Activated CD4-positive, alpha-beta T cell treated with anti-CD3 and anti-CD28 coated beads, Interleukin-2, amount 10 ng/mL, durations not matched to agents 24 days and 14 days (primary cell): ENCODE data around the gene ZDHHC23. TPM values are rescaled to one million over a fixed set of nuclear protein-coding genes. Genes with fewer than 3 reads are reported as not detected.
A peak's percentile ranks its signal among the peaks of the same experiment; 100 is the strongest.

Experiments
- DNase-seq: peaks from one replicate; pipeline ENCODE4 v3.0.0; 2022
- H3K27ac Mint-ChIP-seq: one replicate; pipeline ENCODE4 v1.8.0; 2022; ENCODE audit warnings: mild to moderate bottlenecking, mixed read lengths
- H3K27me3 Mint-ChIP-seq: one replicate; pipeline ENCODE4 v1.8.0; 2022; ENCODE audit warnings: mixed read lengths
- H3K36me3 Mint-ChIP-seq: one replicate; pipeline ENCODE4 v1.8.0; 2022; ENCODE audit warnings: low read depth, mild to moderate bottlenecking, mixed read lengths
- H3K4me1 Mint-ChIP-seq: one replicate; pipeline ENCODE4 v1.8.0; 2021; ENCODE audit warnings: mixed read lengths
- H3K4me3 Mint-ChIP-seq: one replicate; pipeline ENCODE4 v1.8.0; 2022; ENCODE audit warnings: mild to moderate bottlenecking, moderate library complexity, mixed read lengths
- H3K9me3 Mint-ChIP-seq: one replicate; pipeline ENCODE4 v1.8.0; 2021; ENCODE audit warnings: mixed read lengths
- intact Hi-C: fragments of 100-400 bp; cut with micrococcal nuclease; formaldehyde crosslinking; loops from one replicate; pipeline ENCODE4 v1.15.1; 2023
- total RNA-seq: library from RNA; stranded (reverse); gene quantifications from 2 replicates; pipeline ENCODE4 v1.2.3, GENCODE V29; 2022

ZDHHC23 gene
- total RNA-seq, 1 donor from 2014 or later, result 1.9 TPM

GRCh38 chr3:113954091-113954685, 6.4 kb downstream of the ZDHHC23 start:
- Mint-ChIP-seq H3K9me3 (no peaks in the 10 kb centered on the region), H3K4me3 (no peak overlapping the region), H3K27me3 (peaks cover 19% of the 10 kb centered on the region), H3K36me3 (no peaks in the 10 kb centered on the region), H3K27ac (no peak overlapping the region), H3K4me1 (peaks cover 9% of the 10 kb centered on the region)
- DNase-seq, result no peak
- intact Hi-C loops, result no loop called here

GRCh38 chr3:113963879-113964278, 16.1 kb downstream of the ZDHHC23 start:
- H3K4me1 Mint-ChIP-seq, result no peaks in the 10 kb centered on the region
- no peaks in the 10 kb centered on the region for H3K9me3 Mint-ChIP-seq
- H3K27me3 Mint-ChIP-seq, result no peaks in the 10 kb centered on the region
- no peak overlapping the region for H3K27ac Mint-ChIP-seq
- no peaks in the 10 kb centered on the region for H3K36me3 Mint-ChIP-seq
- intact Hi-C loops, result no loop called here
- DNase-seq, result no peak
- no peak overlapping the region for H3K4me3 Mint-ChIP-seq

DNA sequence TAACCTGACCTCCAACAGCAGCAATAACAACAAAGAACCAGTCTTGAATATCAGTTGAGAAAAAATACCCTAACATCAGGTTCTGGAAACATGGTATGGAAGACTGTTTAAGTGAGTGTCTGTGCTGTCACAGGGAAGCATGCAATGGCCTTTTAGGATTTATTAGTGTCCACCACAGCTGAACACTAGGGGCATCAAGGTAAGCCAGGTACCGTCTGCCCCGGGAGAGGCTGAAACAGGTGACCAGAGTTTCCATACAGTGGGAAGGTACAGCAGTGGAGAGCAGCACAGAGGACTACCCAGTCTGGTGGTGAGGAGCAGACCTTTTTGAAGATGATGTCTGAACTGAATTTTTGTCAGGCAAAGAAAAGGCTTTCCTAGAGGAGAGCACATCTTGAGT, 18.4 kb downstream of the ZDHHC23 start:
- Mint-ChIP-seq H3K4me1 (no peaks in the 10 kb centered on the region), H3K27me3 (peaks cover 2% of the 10 kb centered on the region), H3K27ac (no peak overlapping the region), H3K4me3 (no peak overlapping the region), H3K9me3 (no peaks in the 10 kb centered on the region), H3K36me3 (no peaks in the 10 kb centered on the region)
- DNase-seq, result no peak
- intact Hi-C loops, result no loop called here

DNA sequence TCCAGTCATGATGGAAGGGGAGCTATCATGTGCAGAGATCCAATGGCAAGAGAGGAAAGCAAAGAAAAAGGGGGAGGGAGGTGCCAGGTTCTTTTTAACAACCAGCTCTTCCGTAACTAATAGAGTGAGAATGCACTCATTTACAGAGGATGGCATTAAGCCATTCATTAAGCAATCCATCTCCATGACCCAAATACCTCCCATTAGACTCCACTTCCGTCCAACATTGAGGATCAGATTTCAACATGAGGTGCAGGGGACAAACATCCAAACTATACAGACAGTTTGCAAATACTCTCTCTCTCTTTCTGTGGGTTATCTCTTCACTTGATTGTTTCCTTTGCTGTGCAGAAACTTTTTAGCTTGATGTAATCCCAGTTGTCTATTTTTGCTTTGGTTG, 21.2 kb downstream of the ZDHHC23 start:
- intact Hi-C loops, result no loop called here
- no peak overlapping the region for H3K4me3 Mint-ChIP-seq
- peaks cover 2% of the 10 kb centered on the region for H3K36me3 Mint-ChIP-seq
- peaks cover 2% of the 10 kb centered on the region for H3K27me3 Mint-ChIP-seq
- no peak for DNase-seq
- peaks cover 14% of the 10 kb centered on the region for H3K9me3 Mint-ChIP-seq
- no peaks in the 10 kb centered on the region for H3K4me1 Mint-ChIP-seq
- no peak overlapping the region for H3K27ac Mint-ChIP-seq

DNA sequence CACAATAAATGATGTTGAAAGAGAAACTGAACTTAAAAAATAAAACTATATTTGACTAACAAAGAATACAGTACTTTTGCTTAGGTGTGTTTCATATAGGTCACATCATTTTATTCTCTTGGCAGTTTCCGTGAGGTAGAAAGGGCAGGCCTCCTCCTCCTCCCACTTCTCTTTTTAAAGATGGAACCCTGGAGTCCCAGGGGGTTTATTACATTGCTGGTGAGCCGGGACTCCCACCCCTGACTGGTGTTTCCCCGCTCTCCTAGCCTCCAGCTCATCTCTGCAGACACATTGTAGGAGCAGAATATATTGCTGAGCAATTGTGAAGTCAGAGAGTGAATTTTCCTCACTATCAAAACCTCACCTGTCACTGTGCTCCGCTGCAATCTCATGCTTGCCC, 30.0 kb downstream of the ZDHHC23 start:
- H3K36me3 Mint-ChIP-seq, result peaks cover 6% of the 10 kb centered on the region
- H3K9me3 Mint-ChIP-seq, result peaks cover 10% of the 10 kb centered on the region
- H3K4me3 Mint-ChIP-seq, result no peak overlapping the region
- H3K27ac Mint-ChIP-seq, result no peak overlapping the region
- DNase-seq, result no peak
- no peaks in the 10 kb centered on the region for H3K4me1 Mint-ChIP-seq
- H3K27me3 Mint-ChIP-seq, result no peaks in the 10 kb centered on the region
- intact Hi-C loops, result no loop called here

DNA sequence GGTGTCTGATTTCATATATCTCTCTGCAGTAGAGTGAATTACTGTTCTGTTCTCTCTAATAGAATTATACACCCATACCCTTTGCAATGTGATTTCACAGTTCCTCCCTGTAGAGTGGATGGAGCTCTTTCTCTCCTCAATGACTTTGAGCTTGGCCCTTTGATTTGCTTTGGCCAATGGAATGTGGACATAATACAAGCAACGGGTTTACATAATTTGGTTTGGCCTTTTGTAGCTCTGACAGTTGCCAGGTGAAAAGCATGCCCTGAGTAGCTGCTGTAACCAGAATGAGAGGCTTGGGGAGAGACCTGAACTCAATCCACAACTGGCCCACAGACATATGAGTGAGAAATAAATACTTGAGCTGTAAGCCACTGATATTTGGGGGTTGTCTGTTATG, 32.1 kb downstream of the ZDHHC23 start:
- no peak overlapping the region for H3K4me3 Mint-ChIP-seq

DNA sequence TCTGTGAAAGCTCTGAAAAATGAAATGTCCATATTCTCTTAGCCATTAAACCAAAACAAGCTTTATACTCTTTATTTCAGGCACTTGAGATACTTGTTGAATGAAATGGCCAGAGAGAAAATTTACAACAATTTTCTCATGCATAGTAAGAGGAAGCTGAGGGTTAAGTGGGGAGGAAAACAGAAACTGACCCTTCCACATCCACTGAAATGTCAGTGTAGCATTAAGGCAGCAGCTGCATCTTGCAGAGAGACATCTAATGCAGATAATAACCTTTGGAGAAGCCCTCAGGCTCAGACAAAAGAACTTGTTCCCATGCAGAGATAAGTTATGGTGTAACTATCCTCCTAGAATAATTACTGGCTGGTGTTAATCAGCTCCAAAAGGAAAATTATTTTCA, 34.0 kb downstream of the ZDHHC23 start:
- intact Hi-C loops, result no loop called here
- Mint-ChIP-seq H3K9me3 (peaks cover 8% of the 10 kb centered on the region), H3K27me3 (no peaks in the 10 kb centered on the region), H3K4me1 (peaks cover 1% of the 10 kb centered on the region), H3K27ac (no peak overlapping the region), H3K4me3 (no peak overlapping the region), H3K36me3 (no peaks in the 10 kb centered on the region)
- no peak for DNase-seq

More for the DNA sequence above, 32.1 kb downstream of the ZDHHC23 start:
- Mint-ChIP-seq H3K4me1 (no peaks in the 10 kb centered on the region), H3K27ac (no peak overlapping the region), H3K36me3 (no peaks in the 10 kb centered on the region), H3K9me3 (peaks cover under 1% of the 10 kb centered on the region), H3K27me3 (no peaks in the 10 kb centered on the region)
- no peak for DNase-seq
- intact Hi-C loops, result no loop called here

GRCh38 chr3:113983544-113983943, 35.7 kb downstream of the ZDHHC23 start:
- DNase-seq, result no peak
- Mint-ChIP-seq H3K27me3 (no peaks in the 10 kb centered on the region), H3K4me1 (peaks cover 1% of the 10 kb centered on the region), H3K9me3 (peaks cover 8% of the 10 kb centered on the region), H3K4me3 (no peak overlapping the region), H3K36me3 (no peaks in the 10 kb centered on the region), H3K27ac (no peak overlapping the region)
- intact Hi-C loops, result no loop called here

- Mint-ChIP-seq H3K4me3 (no peak overlapping the region), H3K4me1 (peaks cover 1% of the 10 kb centered on the region)
- DNase-seq, result peak; percentile 56
Measured at GRCh38 chr3:113985541-113985940, 37.7 kb downstream of the ZDHHC23 start.

DNA sequence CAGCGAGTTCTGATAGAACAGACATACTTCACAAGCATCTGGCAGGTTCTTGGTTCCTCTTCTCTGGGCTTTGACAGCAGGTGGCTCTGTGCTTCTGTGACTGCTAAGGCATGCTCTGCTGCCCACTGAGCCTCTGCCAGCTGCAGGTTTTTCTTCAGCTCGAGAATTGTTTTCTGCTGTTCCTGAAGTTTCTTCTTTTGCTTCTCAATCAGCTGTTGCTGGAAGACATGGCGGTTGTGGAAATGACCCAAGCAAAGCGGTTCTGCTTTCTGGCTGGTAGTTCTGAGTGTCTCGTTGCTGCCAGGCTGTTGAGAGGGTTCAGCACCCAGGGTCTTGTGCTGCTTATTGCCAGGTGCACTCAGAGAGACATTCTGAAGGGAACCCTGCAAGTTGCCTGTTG, 57.7 kb downstream of the ZDHHC23 start:
- H3K27me3 Mint-ChIP-seq, result no peaks in the 10 kb centered on the region
- no peak overlapping the region for H3K4me3 Mint-ChIP-seq
- peaks cover 4% of the 10 kb centered on the region for H3K9me3 Mint-ChIP-seq
- H3K36me3 Mint-ChIP-seq, result peaks cover 2% of the 10 kb centered on the region
- H3K4me1 Mint-ChIP-seq, result no peaks in the 10 kb centered on the region
- intact Hi-C loops, result no loop called here
- DNase-seq, result no peak
- H3K27ac Mint-ChIP-seq, result no peak overlapping the region

More at GRCh38 chr3:113985541-113985940, 37.7 kb downstream of the ZDHHC23 start:
- intact Hi-C loops, result no loop called here
- H3K27ac Mint-ChIP-seq, result no peak overlapping the region
- H3K9me3 Mint-ChIP-seq, result peaks cover 8% of the 10 kb centered on the region
- H3K36me3 Mint-ChIP-seq, result no peaks in the 10 kb centered on the region
- H3K27me3 Mint-ChIP-seq, result no peaks in the 10 kb centered on the region

DNA sequence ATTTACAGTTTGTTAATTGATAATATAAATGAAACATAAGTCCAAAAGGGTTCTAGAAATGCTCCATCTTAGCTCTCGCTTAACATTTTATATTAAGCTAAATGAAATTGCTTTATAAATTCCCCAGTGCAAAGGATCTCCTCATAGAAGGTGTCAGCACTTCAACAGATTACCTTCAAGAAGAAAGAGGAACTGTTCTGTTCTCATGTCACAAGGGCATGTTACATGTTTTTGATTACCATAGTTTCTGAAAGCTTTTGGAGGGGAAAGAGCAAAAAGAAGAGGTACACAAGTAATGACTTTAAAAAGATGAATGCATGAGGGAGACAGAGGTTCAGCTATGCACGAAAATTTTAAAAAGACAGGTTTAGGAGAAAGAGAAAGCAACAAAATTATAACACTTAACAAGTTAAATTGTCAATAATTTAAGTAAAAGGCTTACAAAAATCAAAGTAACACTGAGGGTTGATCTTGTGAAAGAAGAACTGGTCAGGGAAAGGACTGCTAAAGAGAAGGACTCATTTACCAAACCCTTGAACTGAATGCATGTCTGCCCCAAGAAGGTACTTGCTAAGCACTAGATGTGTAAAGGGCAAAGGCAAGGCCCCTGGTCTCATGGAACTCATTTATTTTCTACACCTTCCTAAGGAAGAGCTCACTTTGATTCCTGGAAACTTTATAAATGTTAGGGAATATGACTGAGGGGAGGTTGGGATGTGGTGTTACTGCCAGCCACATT, 63.4 kb downstream of the ZDHHC23 start:
- Mint-ChIP-seq H3K4me1 (no peaks in the 10 kb centered on the region), H3K9me3 (no peaks in the 10 kb centered on the region), H3K36me3 (no peaks in the 10 kb centered on the region), H3K27me3 (no peaks in the 10 kb centered on the region), H3K27ac (no peak overlapping the region), H3K4me3 (no peak overlapping the region)
- DNase-seq, result no peak
- intact Hi-C loops, result no loop called here

Other genes with a start within 250 kb of the ZDHHC23 start
- 152 and 153 TPM in 2 replicates for gene NAA50, start 201.8 kb upstream of the ZDHHC23 start, total RNA-seq
- 38.1 and 38.5 TPM in 2 replicates for gene ATP6V1A, start 201.0 kb upstream of the ZDHHC23 start, total RNA-seq
- gene GRAMD1C, start 109.2 kb upstream of the ZDHHC23 start, total RNA-seq, result not detected in 2 replicates
- 0.66 and 1.7 TPM in 2 replicates for gene CCDC191, start 108.5 kb downstream of the ZDHHC23 start, total RNA-seq
- gene QTRT2, start 108.7 kb downstream of the ZDHHC23 start, total RNA-seq, result 50.5 and 55.3 TPM in 2 replicates
- gene DRD3, start 231.0 kb downstream of the ZDHHC23 start, total RNA-seq, result not detected in 2 replicates